SK-N-SH treated with all-trans-retinoic acid at 6 μM for 48 hours (cell line): ENCODE results near the gene AOPEP.

ENCODE experiments used
- ATAC-seq: fragments of 200-7000 bp; cut with Tn5 transposase; 3 replicates; pipeline ENCODE4 v1.9.1; 2020; ENCODE audit warnings: mild to moderate bottlenecking, moderate library complexity
- ARNTL ChIP-seq: fragments of 450-650 bp; formaldehyde crosslinking; IDR thresholded peaks from 2 replicates; pipeline ENCODE4 v1.5.0; 2020; ENCODE audit warnings: low read depth, mild to moderate bottlenecking, moderate library complexity, borderline replicate concordance
- BACH2 ChIP-seq: fragments of 250-450 bp; sonication (Bioruptor Pico); IDR thresholded peaks from 2 replicates; pipeline ENCODE4 v1.9.0; 2021; ENCODE audit warnings: mild to moderate bottlenecking, borderline replicate concordance
- CSDC2 ChIP-seq: fragments of 250-450 bp; sonication (Bioruptor Pico); IDR thresholded peaks from 2 replicates; pipeline ENCODE4 v1.5.0; 2020; ENCODE audit warnings: mild to moderate bottlenecking, moderate library complexity
- CSRNP3 ChIP-seq: fragments of 250-450 bp; sonication (Bioruptor Pico); IDR thresholded peaks from 2 replicates; pipeline ENCODE4 v1.5.1; 2021; ENCODE audit warnings: mild to moderate bottlenecking, moderate library complexity
- ESRRG ChIP-seq: fragments of 250-450 bp; sonication (Bioruptor Pico); IDR thresholded peaks from 2 replicates; pipeline ENCODE4 v1.6.1; 2021; ENCODE audit warnings: mild to moderate bottlenecking
- GLIS3 ChIP-seq: fragments of 250-450 bp; sonication (Bioruptor Pico); IDR thresholded peaks from 2 replicates; pipeline ENCODE4 v1.5.0; 2020; ENCODE audit warnings: mild to moderate bottlenecking, moderate library complexity
- ISL1 ChIP-seq: fragments of 250-450 bp; sonication (Bioruptor Pico); IDR thresholded peaks from 2 replicates; pipeline ENCODE4 v2.1.2; 2022; ENCODE audit warnings: mild to moderate bottlenecking, moderate library complexity
- RARB ChIP-seq: fragments of 250-450 bp; sonication (Bioruptor Pico); IDR thresholded peaks from 2 replicates; pipeline ENCODE4 v1.8.0; 2021; ENCODE audit warnings: mild to moderate bottlenecking, moderate library complexity
- SNAI2 ChIP-seq: fragments of 250-450 bp; sonication (Bioruptor Pico); IDR thresholded peaks from 2 replicates; pipeline ENCODE4 v1.5.0; 2020; ENCODE audit warnings: mild to moderate bottlenecking, moderate library complexity
- TCF4 ChIP-seq: fragments of 250-450 bp; sonication (Bioruptor Pico); IDR thresholded peaks from 2 replicates; pipeline ENCODE4 v1.8.0; 2021; ENCODE audit warnings: mild to moderate bottlenecking, moderate library complexity, borderline replicate concordance
- TOX ChIP-seq: fragments of 250-450 bp; sonication (Bioruptor Pico); IDR thresholded peaks from 2 replicates; pipeline ENCODE4 v1.8.0; 2021; ENCODE audit warnings: mild to moderate bottlenecking, moderate library complexity, borderline replicate concordance
- TSHZ2 ChIP-seq: fragments of 250-450 bp; sonication (Bioruptor Pico); IDR thresholded peaks from 2 replicates; pipeline ENCODE4 v1.5.0; 2020; ENCODE audit warnings: mild to moderate bottlenecking, moderate library complexity
- ZC3H10 ChIP-seq: fragments of 250-450 bp; sonication (Bioruptor Pico); IDR thresholded peaks from 2 replicates; pipeline ENCODE4 v1.5.1; 2021; ENCODE audit warnings: mild to moderate bottlenecking, moderate library complexity
- ZFP3 ChIP-seq: fragments of 250-450 bp; sonication (Bioruptor Pico); IDR thresholded peaks from 2 replicates; pipeline ENCODE4 v1.5.0; 2020; ENCODE audit warnings: mild to moderate bottlenecking, moderate library complexity
- ZFP30 ChIP-seq: fragments of 450-650 bp; formaldehyde crosslinking; IDR thresholded peaks from 2 replicates; pipeline ENCODE4 v1.5.0; 2022; ENCODE audit warnings: mild to moderate bottlenecking, moderate library complexity
- ZNF565 ChIP-seq: fragments of 450-650 bp; formaldehyde crosslinking; conservative IDR thresholded peaks from 2 replicates; pipeline ENCODE4 v1.5.0; 2020; ENCODE audit warnings: low read depth, mild to moderate bottlenecking, moderate library complexity
- ZNF70 ChIP-seq: fragments of 450-650 bp; formaldehyde crosslinking; IDR thresholded peaks from 2 replicates; pipeline ENCODE4 v1.5.0; 2020; ENCODE audit warnings: mild to moderate bottlenecking, moderate library complexity
- ZNF8 ChIP-seq: fragments of 450-650 bp; formaldehyde crosslinking; IDR thresholded peaks from 2 replicates; pipeline ENCODE4 v1.5.0; 2020; ENCODE audit warnings: mild to moderate bottlenecking, moderate library complexity
- TF ChIP-seq, protein P1 (sequence below): fragments of 250-450 bp; sonication (Bioruptor Pico); IDR thresholded peaks from 2 replicates; pipeline ENCODE4 v1.5.1; 2020; ENCODE audit warnings: low read depth, mild to moderate bottlenecking, moderate library complexity
- TF ChIP-seq, protein P2 (sequence below): fragments of 250-450 bp; sonication (Bioruptor Pico); IDR thresholded peaks from 2 replicates; pipeline ENCODE4 v1.8.0; 2020; ENCODE audit warnings: mild to moderate bottlenecking, moderate library complexity, borderline replicate concordance
- TF ChIP-seq, protein P3 (sequence below): fragments of 250-450 bp; sonication (Bioruptor Pico); IDR thresholded peaks from 2 replicates; pipeline ENCODE4 v1.8.0; 2021; ENCODE audit warnings: low read depth, mild to moderate bottlenecking, moderate library complexity, borderline replicate concordance

The AOPEP gene

GRCh38 chr9:94949370-94949769 is 222.9 kb downstream of the AOPEP start:
- TF ChIP-seq ZC3H10 (no peak), RARB (CRISPR knock-in tag) (no peak), ARNTL (CRISPR knock-in tag) (no peak), BACH2 (CRISPR knock-in tag) (no peak), GLIS3 (CRISPR knock-in tag) (no peak), ZFP3 (CRISPR knock-in tag) (no peak), SNAI2 (CRISPR knock-in tag) (no peak), TOX (CRISPR knock-in tag) (no peak), ZFP30 (CRISPR knock-in tag) (no peak), TSHZ2 (CRISPR knock-in tag) (no peak), ZNF565 (CRISPR knock-in tag) (no peak), CSDC2 (no peak), TCF4 (CRISPR knock-in tag) (no peak), ZNF70 (CRISPR knock-in tag) (no peak)
- no peak for ATAC-seq

DNA sequence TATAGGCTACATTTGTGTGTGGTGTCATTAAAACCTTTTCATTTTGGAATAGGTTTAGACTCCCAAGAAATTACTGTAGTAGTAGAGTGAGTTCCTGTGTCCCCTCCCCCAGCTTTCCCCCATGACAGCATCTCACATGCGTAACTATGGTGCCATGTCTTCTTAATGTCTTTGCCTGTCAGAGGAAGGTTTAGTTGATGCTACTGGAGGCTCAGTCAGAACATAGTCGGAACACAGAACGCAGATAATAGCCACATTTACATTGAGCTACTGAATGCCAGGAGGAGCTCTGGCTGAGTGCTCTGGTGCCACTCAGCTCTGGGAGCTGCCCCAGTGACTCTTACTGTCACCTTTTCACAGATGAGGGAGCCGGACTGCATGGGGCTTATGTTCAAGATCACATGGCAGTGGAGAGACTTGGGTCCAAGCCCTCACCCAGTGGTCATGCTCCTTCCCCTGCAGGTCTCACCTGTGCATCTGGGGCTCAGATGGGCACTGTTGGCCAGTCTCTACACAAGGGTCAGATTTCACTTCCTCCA is 223.6 kb downstream of the AOPEP start:
- TF ChIP-seq ZC3H10 (no peak), ZFP3 (CRISPR knock-in tag) (no peak), CSRNP3 (CRISPR knock-in tag) (no peak), ZFP30 (CRISPR knock-in tag) (no peak), TSHZ2 (CRISPR knock-in tag) (no peak), ISL1 (CRISPR knock-in tag) (no peak), ZNF70 (CRISPR knock-in tag) (no peak), TCF4 (CRISPR knock-in tag) (no peak), ZNF8 (CRISPR knock-in tag) (no peak), BACH2 (CRISPR knock-in tag) (no peak), GLIS3 (CRISPR knock-in tag) (no peak), CSDC2 (no peak), TOX (CRISPR knock-in tag) (no peak), RARB (CRISPR knock-in tag) (no peak), ESRRG (CRISPR knock-in tag) (no peak)
- TF ChIP-seq, protein P1, sequence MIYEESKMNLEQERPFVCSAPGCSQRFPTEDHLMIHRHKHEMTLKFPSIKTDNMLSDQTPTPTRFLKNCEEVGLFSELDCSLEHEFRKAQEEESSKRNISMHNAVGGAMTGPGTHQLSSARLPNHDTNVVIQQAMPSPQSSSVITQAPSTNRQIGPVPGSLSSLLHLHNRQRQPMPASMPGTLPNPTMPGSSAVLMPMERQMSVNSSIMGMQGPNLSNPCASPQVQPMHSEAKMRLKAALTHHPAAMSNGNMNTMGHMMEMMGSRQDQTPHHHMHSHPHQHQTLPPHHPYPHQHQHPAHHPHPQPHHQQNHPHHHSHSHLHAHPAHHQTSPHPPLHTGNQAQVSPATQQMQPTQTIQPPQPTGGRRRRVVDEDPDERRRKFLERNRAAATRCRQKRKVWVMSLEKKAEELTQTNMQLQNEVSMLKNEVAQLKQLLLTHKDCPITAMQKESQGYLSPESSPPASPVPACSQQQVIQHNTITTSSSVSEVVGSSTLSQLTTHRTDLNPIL, result no peak
- TF ChIP-seq, protein P2, sequence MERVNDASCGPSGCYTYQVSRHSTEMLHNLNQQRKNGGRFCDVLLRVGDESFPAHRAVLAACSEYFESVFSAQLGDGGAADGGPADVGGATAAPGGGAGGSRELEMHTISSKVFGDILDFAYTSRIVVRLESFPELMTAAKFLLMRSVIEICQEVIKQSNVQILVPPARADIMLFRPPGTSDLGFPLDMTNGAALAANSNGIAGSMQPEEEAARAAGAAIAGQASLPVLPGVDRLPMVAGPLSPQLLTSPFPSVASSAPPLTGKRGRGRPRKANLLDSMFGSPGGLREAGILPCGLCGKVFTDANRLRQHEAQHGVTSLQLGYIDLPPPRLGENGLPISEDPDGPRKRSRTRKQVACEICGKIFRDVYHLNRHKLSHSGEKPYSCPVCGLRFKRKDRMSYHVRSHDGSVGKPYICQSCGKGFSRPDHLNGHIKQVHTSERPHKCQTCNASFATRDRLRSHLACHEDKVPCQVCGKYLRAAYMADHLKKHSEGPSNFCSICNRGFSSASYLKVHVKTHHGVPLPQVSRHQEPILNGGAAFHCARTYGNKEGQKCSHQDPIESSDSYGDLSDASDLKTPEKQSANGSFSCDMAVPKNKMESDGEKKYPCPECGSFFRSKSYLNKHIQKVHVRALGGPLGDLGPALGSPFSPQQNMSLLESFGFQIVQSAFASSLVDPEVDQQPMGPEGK (CRISPR knock-in tag), result no peak
- TF ChIP-seq, protein P3, sequence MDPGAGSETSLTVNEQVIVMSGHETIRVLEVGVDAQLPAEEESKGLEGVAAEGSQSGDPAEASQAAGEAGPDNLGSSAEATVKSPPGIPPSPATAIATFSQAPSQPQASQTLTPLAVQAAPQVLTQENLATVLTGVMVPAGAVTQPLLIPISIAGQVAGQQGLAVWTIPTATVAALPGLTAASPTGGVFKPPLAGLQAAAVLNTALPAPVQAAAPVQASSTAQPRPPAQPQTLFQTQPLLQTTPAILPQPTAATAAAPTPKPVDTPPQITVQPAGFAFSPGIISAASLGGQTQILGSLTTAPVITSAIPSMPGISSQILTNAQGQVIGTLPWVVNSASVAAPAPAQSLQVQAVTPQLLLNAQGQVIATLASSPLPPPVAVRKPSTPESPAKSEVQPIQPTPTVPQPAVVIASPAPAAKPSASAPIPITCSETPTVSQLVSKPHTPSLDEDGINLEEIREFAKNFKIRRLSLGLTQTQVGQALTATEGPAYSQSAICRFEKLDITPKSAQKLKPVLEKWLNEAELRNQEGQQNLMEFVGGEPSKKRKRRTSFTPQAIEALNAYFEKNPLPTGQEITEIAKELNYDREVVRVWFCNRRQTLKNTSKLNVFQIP, result no peak
- no peak for ATAC-seq
